ENCODE results near the gene CHST14. TPM values are rescaled to one million over a fixed set of nuclear protein-coding genes. Genes with fewer than 3 reads are reported as not detected.
"Not testable (repeated sequence)": the region's sequence is repeated elsewhere in the genome, so short reads cannot be mapped to it uniquely, and the experiment has no call there.

The CHST14 gene
- total RNA-seq, 1 donor from 2014 or later, result 24.2 TPM

DNA sequence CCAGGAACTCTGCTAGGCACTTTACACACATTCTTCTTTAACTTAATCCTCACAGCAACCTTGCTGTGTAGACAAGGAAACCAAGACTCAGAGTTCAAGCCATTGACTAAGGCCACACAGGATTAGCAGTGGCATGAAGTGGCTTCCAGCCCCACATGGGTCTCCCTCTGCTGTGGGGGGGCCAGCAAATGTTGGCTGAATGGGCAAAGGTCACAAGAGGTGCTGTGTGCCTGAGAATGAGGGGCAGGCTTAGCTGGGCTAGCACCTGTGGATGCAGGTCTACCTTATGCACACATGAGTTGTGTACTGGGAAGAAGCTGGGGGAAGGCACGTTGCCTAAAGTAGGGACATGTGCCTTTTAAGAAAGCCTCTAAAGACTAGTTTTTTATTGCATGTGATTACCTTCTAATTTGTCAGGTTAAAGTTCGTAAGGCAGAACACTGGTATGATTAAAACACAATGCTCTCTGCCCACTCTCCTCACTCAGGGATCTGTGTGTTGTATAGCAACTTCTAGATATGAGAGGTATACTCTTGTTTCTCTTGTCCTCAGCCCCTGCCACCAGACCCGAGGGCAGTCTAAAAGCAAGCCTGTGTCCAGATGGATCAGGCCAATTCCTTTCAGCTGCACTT, 19.1 kb upstream of the CHST14 start:
- DNase-seq (ENCODE audit: extremely low spot score, unreplicated experiment), result no peak
- no peaks in the 10 kb centered on the region for H3K9me3 Mint-ChIP-seq
- H3K4me3 Mint-ChIP-seq, result no peak overlapping the region
- H3K4me1 Mint-ChIP-seq (ENCODE audit: unreplicated experiment), result peaks cover 42% of the 10 kb centered on the region
- H3K27me3 Mint-ChIP-seq, result no peaks in the 10 kb centered on the region
- TF ChIP-seq, protein P1, sequence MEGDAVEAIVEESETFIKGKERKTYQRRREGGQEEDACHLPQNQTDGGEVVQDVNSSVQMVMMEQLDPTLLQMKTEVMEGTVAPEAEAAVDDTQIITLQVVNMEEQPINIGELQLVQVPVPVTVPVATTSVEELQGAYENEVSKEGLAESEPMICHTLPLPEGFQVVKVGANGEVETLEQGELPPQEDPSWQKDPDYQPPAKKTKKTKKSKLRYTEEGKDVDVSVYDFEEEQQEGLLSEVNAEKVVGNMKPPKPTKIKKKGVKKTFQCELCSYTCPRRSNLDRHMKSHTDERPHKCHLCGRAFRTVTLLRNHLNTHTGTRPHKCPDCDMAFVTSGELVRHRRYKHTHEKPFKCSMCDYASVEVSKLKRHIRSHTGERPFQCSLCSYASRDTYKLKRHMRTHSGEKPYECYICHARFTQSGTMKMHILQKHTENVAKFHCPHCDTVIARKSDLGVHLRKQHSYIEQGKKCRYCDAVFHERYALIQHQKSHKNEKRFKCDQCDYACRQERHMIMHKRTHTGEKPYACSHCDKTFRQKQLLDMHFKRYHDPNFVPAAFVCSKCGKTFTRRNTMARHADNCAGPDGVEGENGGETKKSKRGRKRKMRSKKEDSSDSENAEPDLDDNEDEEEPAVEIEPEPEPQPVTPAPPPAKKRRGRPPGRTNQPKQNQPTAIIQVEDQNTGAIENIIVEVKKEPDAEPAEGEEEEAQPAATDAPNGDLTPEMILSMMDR (conservative IDR thresholded peaks at IDR 0.05), result no peak
- no peaks in the 10 kb centered on the region for H3K36me3 Mint-ChIP-seq
- no peak overlapping the region for H3K27ac Mint-ChIP-seq

DNA sequence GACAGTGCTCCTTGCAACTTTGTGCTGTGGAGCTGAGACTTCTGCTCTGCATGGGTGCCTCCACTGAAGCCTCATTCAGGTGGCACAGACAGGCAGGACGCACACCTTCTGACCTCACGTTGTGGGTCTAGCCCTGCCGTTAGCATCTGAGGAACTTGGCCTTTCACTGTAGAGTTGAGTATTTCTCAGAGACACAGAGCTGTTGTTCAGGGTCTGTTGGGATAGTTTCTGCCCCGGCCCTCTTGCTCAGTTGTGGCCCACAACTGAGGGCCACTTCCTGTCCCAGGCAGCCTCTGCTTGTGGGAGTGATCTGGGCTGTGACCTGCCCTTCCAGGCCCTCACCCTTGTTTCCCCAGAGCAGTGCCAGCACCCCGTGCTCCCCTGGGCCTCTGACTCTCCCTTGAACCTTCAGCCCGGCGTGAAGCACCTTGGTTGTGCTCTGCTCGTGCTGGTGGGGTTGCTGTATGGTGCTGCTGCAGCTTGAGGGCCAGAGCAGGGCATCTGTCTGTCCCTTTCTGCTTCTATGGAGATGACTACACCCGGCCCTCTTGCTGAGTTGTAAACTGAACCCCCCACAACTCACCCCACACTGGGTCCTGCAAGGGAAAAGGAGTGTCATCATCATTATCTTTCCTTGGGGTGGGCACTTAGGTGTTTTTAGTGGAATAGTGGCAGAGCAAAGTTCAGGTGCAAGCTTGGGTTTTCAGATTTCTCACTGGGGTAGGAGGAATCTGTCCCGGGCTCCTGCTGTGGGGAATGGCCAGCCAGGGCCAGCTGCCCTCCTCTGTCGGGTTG, 18.3 kb upstream of the CHST14 start:
- Mint-ChIP-seq H3K9me3 (no peaks in the 10 kb centered on the region), H3K27me3 (no peaks in the 10 kb centered on the region), H3K4me1 (ENCODE audit: unreplicated experiment) (peaks cover 45% of the 10 kb centered on the region), H3K4me3 (no peak overlapping the region), H3K36me3 (no peaks in the 10 kb centered on the region), H3K27ac (peak overlapping the region; percentile 18)
- DNase-seq (ENCODE audit: extremely low spot score, unreplicated experiment), result no peak
- TF ChIP-seq, protein P1 (conservative IDR thresholded peaks at IDR 0.05), result no peak

DNA sequence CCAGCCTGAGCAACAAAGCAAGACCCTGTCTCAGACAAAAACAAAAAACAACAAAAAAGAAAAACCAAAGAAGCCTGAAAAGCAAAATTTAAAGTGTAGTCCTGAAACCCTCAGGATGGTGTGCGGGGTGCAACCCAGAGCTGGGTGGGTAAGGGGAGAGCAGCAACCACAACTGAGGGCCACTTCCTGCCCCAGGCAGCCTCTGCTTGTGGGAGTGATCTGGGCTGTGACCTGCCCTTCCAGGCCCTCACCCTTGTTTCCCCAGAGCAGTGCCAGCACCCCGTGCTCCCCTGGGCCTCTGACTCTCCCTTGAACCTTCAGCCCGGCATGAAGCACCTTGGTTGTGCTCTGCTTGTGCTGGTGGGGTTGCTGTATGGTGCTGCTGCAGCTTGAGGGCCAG, 16.8 kb upstream of the CHST14 start:
- not testable (repeated sequence) for H3K36me3 Mint-ChIP-seq; H3K9me3 Mint-ChIP-seq; H3K27me3 Mint-ChIP-seq; H3K4me3 Mint-ChIP-seq; H3K27ac Mint-ChIP-seq; DNase-seq (ENCODE audit: extremely low spot score, unreplicated experiment)
- H3K4me1 Mint-ChIP-seq (ENCODE audit: unreplicated experiment), result peaks cover 45% of the 10 kb centered on the region

DNA sequence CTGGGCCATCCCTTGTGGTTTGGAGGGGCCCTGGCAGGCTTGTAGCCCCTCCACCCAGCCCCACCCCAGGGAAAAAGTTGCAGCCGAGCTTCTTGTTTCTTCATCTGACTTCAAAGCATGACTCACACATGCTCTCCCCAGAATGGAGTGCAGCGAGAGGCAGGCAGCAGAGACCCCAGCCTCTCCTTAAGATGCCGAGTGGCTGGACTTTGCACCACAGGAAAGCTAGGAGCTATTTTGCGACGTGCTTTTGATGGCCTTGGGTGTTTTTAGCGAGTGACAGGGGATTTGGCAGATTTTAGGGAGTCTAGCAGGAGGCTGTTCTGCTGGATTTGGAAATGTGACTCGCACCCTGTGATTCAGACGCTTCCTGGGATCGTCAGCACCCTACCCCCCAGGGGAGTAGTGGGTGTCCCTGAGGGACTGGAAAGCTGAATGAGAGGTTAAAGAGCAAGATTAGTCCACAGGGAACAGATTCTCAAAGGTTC, 15.8 kb upstream of the CHST14 start:
- Mint-ChIP-seq H3K36me3 (no peaks in the 10 kb centered on the region), H3K27me3 (no peaks in the 10 kb centered on the region), H3K4me3 (no peak overlapping the region), H3K9me3 (no peaks in the 10 kb centered on the region), H3K27ac (peak overlapping the region; percentile 23), H3K4me1 (ENCODE audit: unreplicated experiment) (peaks cover 40% of the 10 kb centered on the region)
- DNase-seq (ENCODE audit: extremely low spot score, unreplicated experiment), result no peak
- TF ChIP-seq, protein P1 (conservative IDR thresholded peaks at IDR 0.05), result no peak

DNA sequence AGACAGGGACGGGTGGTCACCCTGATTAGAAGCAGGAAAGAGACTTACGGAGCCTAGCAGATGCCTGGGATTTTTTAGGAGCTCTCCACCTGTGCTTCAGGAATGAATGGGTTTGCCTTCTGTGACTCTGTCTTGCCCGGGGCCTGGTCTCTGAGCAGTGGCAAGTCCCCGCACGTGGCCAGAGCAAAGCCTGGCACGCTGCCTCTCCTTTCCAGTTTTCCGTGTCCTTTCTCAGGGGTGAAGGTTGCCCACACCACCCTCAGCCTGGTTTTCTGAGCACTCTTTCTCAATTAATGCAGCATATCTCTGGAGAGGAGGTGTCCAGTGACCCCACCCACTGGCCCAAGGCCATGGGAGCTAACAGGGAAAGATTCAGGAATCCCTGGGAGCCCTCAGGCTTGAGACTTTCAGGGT, 14.5 kb upstream of the CHST14 start:
- Mint-ChIP-seq H3K27me3 (no peaks in the 10 kb centered on the region), H3K36me3 (no peaks in the 10 kb centered on the region), H3K4me3 (no peak overlapping the region), H3K27ac (no peak overlapping the region), H3K4me1 (ENCODE audit: unreplicated experiment) (peaks cover 33% of the 10 kb centered on the region), H3K9me3 (no peaks in the 10 kb centered on the region)
- DNase-seq (ENCODE audit: extremely low spot score, unreplicated experiment), result no peak
- TF ChIP-seq, protein P1 (conservative IDR thresholded peaks at IDR 0.05), result no peak

DNA sequence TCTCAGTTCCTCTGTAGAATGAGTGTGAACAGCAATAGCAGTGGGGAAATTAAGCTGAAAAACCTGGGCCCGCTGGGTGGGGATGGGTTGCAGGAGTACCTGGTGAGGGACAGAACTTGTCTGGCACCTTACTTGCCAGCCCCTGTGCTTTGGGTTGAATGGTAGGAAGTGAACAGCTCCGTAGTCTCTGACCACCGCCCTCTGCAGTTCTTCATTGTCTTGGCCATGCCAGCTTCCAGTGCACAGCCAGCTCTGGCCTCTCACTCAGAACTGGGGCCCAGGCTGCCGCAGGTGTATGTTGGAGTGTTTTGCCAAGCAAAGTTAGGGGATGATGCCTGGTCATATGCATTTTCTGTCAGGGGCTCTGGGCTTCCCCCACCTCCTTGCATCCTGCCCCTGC, 14.0 kb upstream of the CHST14 start:
- Mint-ChIP-seq H3K27ac (no peak overlapping the region), H3K27me3 (no peaks in the 10 kb centered on the region), H3K4me3 (no peak overlapping the region), H3K36me3 (no peaks in the 10 kb centered on the region), H3K4me1 (ENCODE audit: unreplicated experiment) (peaks cover 30% of the 10 kb centered on the region), H3K9me3 (no peaks in the 10 kb centered on the region)
- DNase-seq (ENCODE audit: extremely low spot score, unreplicated experiment), result no peak
- TF ChIP-seq, protein P1 (conservative IDR thresholded peaks at IDR 0.05), result no peak

Data from type B pancreatic cell (in vitro differentiated cells).